GM23338 (cell line): ENCODE data around the gene DDTL. TPM values are rescaled to one million over a fixed set of nuclear protein-coding genes. Genes with fewer than 3 reads are reported as not detected.

ENCODE experiments used
- ATAC-seq: fragments of 200-7000 bp; cut with Tn5 transposase; 3 replicates; pipeline ENCODE4 v1.9.1; 2020
- DNase-seq: peaks from one replicate; pipeline ENCODE4 v3.0.0-alpha.2; 2015; ENCODE audit warnings: low spot score
- H2AFZ ChIP-seq: fragments of 200-600 bp; sonication (generic); 2 replicates; pipeline ENCODE4 v1.8.0; 2016; ENCODE audit warnings: antibody characterized with exemption, mild to moderate bottlenecking, moderate library complexity
- H3F3A ChIP-seq: fragments of 200-600 bp; sonication (generic); replicated peaks from 2 replicates; pipeline ENCODE4 v1.8.0; 2017; ENCODE audit warnings: antibody characterized with exemption, mixed run types, low read depth
- H3K27ac ChIP-seq: fragments of 200-600 bp; sonication (generic); 2 replicates; pipeline ENCODE4 v1.6.1; 2016; ENCODE audit warnings: low read depth
- H3K27me3 ChIP-seq: fragments of 200-600 bp; sonication (generic); 2 replicates; pipeline ENCODE4 v1.8.0; 2016; ENCODE audit warnings: mild to moderate bottlenecking, mixed run types, moderate library complexity; ENCODE audit not compliant: insufficient read depth
- H3K36me3 ChIP-seq: fragments of 200-600 bp; sonication (generic); 2 replicates; pipeline ENCODE4 v1.8.0; 2016; ENCODE audit warnings: mild to moderate bottlenecking; ENCODE audit not compliant: insufficient read depth
- H3K4me1 ChIP-seq: fragments of 200-600 bp; sonication (generic); 2 replicates; pipeline ENCODE4 v1.8.0; 2016; ENCODE audit warnings: mild to moderate bottlenecking, moderate library complexity; ENCODE audit not compliant: insufficient read depth
- H3K4me2 ChIP-seq: fragments of 200-600 bp; sonication (generic); 2 replicates; pipeline ENCODE4 v1.7.1; 2017; ENCODE audit warnings: mixed run types
- H3K4me3 ChIP-seq: fragments of 200-600 bp; sonication (generic); 2 replicates; pipeline ENCODE4 v1.6.1; 2016; ENCODE audit warnings: mixed run types
- H3K79me2 ChIP-seq: fragments of 200-600 bp; sonication (generic); replicated peaks from 2 replicates; pipeline ENCODE4 v1.8.0; 2017; ENCODE audit warnings: mild to moderate bottlenecking; ENCODE audit not compliant: insufficient read depth
- H3K9me2 ChIP-seq: fragments of 200-600 bp; sonication (generic); 2 replicates; pipeline ENCODE4 v1.8.0; 2017; ENCODE audit not compliant: insufficient read depth
- H4K20me1 ChIP-seq: fragments of 200-600 bp; sonication (generic); replicated peaks from 2 replicates; pipeline ENCODE4 v1.8.0; 2017; ENCODE audit warnings: mild to moderate bottlenecking; ENCODE audit not compliant: insufficient read depth
- H3K27ac Mint-ChIP-seq: 2 replicates; pipeline ENCODE4 v1.8.0; 2020; ENCODE audit warnings: inconsistent platforms, mild to moderate bottlenecking, moderate library complexity, mixed read lengths
- H3K27me3 Mint-ChIP-seq: 3 replicates; pipeline ENCODE4 v1.8.0; 2022; ENCODE audit warnings: low read depth, mild to moderate bottlenecking, moderate library complexity, mixed read lengths, inconsistent platforms; ENCODE audit not compliant: insufficient read depth, poor library complexity
- H3K36me3 Mint-ChIP-seq: 3 replicates; pipeline ENCODE4 v1.8.0; 2021; ENCODE audit warnings: low read depth, mild to moderate bottlenecking, inconsistent platforms, moderate library complexity, mixed read lengths
- H3K4me1 Mint-ChIP-seq: 3 replicates; pipeline ENCODE4 v1.8.0; 2020; ENCODE audit warnings: mild to moderate bottlenecking, inconsistent platforms, mixed read lengths
- H3K4me3 Mint-ChIP-seq: 3 replicates; pipeline ENCODE4 v1.8.0; 2021; ENCODE audit warnings: moderate library complexity, mild to moderate bottlenecking, inconsistent platforms, mixed read lengths
- H3K9me3 Mint-ChIP-seq: 3 replicates; pipeline ENCODE4 v1.8.0; 2020; ENCODE audit warnings: moderate library complexity, mild to moderate bottlenecking, inconsistent platforms, mixed read lengths
- EZH2 ChIP-seq: fragments of 200-600 bp; sonication (generic); IDR thresholded peaks from one replicate; pipeline ENCODE4 v1.8.0; 2017; ENCODE audit warnings: antibody characterized with exemption, mild to moderate bottlenecking, low read depth; ENCODE audit not compliant: unreplicated experiment
- JUNB ChIP-seq: IDR thresholded peaks from one replicate; pipeline ENCODE4 v1.6.1; 2016; ENCODE audit warnings: antibody characterized with exemption; ENCODE audit not compliant: unreplicated experiment
- NANOG ChIP-seq: IDR thresholded peaks from 2 replicates; pipeline ENCODE4 v1.6.1; 2016; ENCODE audit warnings: antibody characterized with exemption, borderline replicate concordance
- POLR2AphosphoS5 ChIP-seq: IDR thresholded peaks from 2 replicates; pipeline ENCODE4 v1.6.1; 2016; ENCODE audit warnings: antibody characterized with exemption, low read depth
- STAT1 ChIP-seq: IDR thresholded peaks from one replicate; pipeline ENCODE4 v1.6.1; 2016; ENCODE audit warnings: antibody characterized with exemption; ENCODE audit not compliant: unreplicated experiment
- ZNF114 ChIP-seq: fragments of 250-450 bp; sonication (Bioruptor Pico); IDR thresholded peaks from 2 replicates; pipeline ENCODE4 v1.5.0; 2020; ENCODE audit warnings: mild to moderate bottlenecking, moderate library complexity
- ZNF331 ChIP-seq: fragments of 250-450 bp; sonication (Bioruptor Pico); IDR thresholded peaks from 2 replicates; pipeline ENCODE4 v1.5.0; 2020; ENCODE audit warnings: low read depth, mild to moderate bottlenecking, moderate library complexity
- polyA plus RNA-seq: library from polyadenylated mRNA; unstranded; fragments of >200 nt; fragmentation: Nextera tagmentation; extraction: Ambion mirVana; gene quantifications from 2 replicates; pipeline ENCODE4 v1.2.1, GENCODE V29; 2016
- total RNA-seq: library from RNA; depleted of rRNA; stranded (reverse); fragments of >200 nt; shearing (Covaris generic); gene quantifications from 2 replicates; pipeline ENCODE4 v1.2.3, GENCODE V29; 2014
- TF ChIP-seq, protein P1 (sequence below), 2 experiments: fragments of 200-600 bp in 1 of 2; sonication (generic) in 1 of 2; conservative IDR thresholded peaks; 2 replicates each; pipeline versions ENCODE4 v1.5.1 to v1.6.1; 2016 to 2017; ENCODE audit warnings: antibody characterized with exemption in 2 of 2, low read depth in 2 of 2, mild to moderate bottlenecking in 2 of 2, moderate library complexity in 1 of 2
- TF ChIP-seq, protein P2 (sequence below): IDR thresholded peaks from 2 replicates; pipeline ENCODE4 v1.6.1; 2016; ENCODE audit warnings: antibody characterized with exemption
- TF ChIP-seq, protein P3 (sequence below): IDR thresholded peaks from one replicate; pipeline ENCODE4 v1.6.1; 2018; ENCODE audit warnings: antibody characterized with exemption; ENCODE audit not compliant: unreplicated experiment
- TF ChIP-seq, protein P4 (sequence below): fragments of 250-450 bp; sonication (Bioruptor Pico); IDR thresholded peaks from 2 replicates; pipeline ENCODE4 v1.5.0; 2020; ENCODE audit warnings: mild to moderate bottlenecking, moderate library complexity

Gene DDTL
- total and polyA plus RNA-seq, 2 experiments from 2014 or later = 2.1 to 3.7 TPM

DNA sequence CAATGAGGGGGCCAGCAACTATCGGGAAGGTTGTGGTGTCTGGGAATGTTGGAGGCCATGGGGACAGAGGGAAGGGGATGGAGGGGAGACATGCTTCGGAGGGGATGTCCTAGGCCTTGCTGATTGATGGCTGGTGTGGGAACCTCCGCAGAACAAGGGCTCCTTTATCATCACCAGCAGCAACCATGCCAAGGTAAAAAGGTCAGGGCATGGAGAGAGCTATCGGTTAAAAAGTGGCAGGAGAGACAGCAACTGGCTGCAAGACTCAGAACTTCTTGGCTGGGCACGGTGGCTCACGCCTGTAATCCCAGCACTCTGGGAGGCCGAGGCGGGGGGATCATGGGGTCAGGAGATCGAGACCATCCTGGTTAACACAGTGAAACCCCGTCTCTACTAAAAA, 35.6 kb downstream of the DDTL start:
- Mint-ChIP-seq H3K36me3 (no peaks in the 10 kb centered on the region), H3K4me3 (no peak overlapping the region), H3K27ac (no peak overlapping the region), H3K9me3 (no peaks in the 10 kb centered on the region; the same call in 2 of the 3 replicates), H3K27me3 (peaks cover 22% of the 10 kb centered on the region), H3K4me1 (peaks cover 7% of the 10 kb centered on the region)
- Histone ChIP-seq H3K4me2 (no peak overlapping the region), H3K79me2 (no peaks in the 10 kb centered on the region), H3F3A (0 out of 2 replicates have a peak, but pooled peaks cover 4% of the 10 kb centered on the region), H3K4me3 (no peak overlapping the region), H3K9me2 (no peaks in the 10 kb centered on the region; the same call in 1 of the 2 replicates), H3K27me3 (no peaks in the 10 kb centered on the region), H3K36me3 (no peaks in the 10 kb centered on the region), H2AFZ (peak overlapping the region; percentile 98; the same call in 1 of the 2 replicates), H3K27ac (no peak overlapping the region), H3K4me1 (peaks cover 8% of the 10 kb centered on the region; the same call in 1 of the 2 replicates), H4K20me1 (no peaks in the 10 kb centered on the region)
- ATAC-seq (no peak), DNase-seq (no peak)
- TF ChIP-seq ZNF114 (CRISPR knock-in tag) (no peak), NANOG (no peak), EZH2 (no peak), STAT1 (no peak), ZNF331 (CRISPR knock-in tag) (no peak), POLR2AphosphoS5 (no peak), JUNB (no peak)
- TF ChIP-seq, protein P1, sequence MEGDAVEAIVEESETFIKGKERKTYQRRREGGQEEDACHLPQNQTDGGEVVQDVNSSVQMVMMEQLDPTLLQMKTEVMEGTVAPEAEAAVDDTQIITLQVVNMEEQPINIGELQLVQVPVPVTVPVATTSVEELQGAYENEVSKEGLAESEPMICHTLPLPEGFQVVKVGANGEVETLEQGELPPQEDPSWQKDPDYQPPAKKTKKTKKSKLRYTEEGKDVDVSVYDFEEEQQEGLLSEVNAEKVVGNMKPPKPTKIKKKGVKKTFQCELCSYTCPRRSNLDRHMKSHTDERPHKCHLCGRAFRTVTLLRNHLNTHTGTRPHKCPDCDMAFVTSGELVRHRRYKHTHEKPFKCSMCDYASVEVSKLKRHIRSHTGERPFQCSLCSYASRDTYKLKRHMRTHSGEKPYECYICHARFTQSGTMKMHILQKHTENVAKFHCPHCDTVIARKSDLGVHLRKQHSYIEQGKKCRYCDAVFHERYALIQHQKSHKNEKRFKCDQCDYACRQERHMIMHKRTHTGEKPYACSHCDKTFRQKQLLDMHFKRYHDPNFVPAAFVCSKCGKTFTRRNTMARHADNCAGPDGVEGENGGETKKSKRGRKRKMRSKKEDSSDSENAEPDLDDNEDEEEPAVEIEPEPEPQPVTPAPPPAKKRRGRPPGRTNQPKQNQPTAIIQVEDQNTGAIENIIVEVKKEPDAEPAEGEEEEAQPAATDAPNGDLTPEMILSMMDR (conservative IDR thresholded peaks at IDR 0.05; ENCODE audit: low read depth in 2 of 2) = no peak
- TF ChIP-seq, protein P2, sequence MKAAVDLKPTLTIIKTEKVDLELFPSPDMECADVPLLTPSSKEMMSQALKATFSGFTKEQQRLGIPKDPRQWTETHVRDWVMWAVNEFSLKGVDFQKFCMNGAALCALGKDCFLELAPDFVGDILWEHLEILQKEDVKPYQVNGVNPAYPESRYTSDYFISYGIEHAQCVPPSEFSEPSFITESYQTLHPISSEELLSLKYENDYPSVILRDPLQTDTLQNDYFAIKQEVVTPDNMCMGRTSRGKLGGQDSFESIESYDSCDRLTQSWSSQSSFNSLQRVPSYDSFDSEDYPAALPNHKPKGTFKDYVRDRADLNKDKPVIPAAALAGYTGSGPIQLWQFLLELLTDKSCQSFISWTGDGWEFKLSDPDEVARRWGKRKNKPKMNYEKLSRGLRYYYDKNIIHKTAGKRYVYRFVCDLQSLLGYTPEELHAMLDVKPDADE = no peak
- TF ChIP-seq, protein P3, sequence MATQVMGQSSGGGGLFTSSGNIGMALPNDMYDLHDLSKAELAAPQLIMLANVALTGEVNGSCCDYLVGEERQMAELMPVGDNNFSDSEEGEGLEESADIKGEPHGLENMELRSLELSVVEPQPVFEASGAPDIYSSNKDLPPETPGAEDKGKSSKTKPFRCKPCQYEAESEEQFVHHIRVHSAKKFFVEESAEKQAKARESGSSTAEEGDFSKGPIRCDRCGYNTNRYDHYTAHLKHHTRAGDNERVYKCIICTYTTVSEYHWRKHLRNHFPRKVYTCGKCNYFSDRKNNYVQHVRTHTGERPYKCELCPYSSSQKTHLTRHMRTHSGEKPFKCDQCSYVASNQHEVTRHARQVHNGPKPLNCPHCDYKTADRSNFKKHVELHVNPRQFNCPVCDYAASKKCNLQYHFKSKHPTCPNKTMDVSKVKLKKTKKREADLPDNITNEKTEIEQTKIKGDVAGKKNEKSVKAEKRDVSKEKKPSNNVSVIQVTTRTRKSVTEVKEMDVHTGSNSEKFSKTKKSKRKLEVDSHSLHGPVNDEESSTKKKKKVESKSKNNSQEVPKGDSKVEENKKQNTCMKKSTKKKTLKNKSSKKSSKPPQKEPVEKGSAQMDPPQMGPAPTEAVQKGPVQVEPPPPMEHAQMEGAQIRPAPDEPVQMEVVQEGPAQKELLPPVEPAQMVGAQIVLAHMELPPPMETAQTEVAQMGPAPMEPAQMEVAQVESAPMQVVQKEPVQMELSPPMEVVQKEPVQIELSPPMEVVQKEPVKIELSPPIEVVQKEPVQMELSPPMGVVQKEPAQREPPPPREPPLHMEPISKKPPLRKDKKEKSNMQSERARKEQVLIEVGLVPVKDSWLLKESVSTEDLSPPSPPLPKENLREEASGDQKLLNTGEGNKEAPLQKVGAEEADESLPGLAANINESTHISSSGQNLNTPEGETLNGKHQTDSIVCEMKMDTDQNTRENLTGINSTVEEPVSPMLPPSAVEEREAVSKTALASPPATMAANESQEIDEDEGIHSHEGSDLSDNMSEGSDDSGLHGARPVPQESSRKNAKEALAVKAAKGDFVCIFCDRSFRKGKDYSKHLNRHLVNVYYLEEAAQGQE = no peak
- TF ChIP-seq, protein P4, sequence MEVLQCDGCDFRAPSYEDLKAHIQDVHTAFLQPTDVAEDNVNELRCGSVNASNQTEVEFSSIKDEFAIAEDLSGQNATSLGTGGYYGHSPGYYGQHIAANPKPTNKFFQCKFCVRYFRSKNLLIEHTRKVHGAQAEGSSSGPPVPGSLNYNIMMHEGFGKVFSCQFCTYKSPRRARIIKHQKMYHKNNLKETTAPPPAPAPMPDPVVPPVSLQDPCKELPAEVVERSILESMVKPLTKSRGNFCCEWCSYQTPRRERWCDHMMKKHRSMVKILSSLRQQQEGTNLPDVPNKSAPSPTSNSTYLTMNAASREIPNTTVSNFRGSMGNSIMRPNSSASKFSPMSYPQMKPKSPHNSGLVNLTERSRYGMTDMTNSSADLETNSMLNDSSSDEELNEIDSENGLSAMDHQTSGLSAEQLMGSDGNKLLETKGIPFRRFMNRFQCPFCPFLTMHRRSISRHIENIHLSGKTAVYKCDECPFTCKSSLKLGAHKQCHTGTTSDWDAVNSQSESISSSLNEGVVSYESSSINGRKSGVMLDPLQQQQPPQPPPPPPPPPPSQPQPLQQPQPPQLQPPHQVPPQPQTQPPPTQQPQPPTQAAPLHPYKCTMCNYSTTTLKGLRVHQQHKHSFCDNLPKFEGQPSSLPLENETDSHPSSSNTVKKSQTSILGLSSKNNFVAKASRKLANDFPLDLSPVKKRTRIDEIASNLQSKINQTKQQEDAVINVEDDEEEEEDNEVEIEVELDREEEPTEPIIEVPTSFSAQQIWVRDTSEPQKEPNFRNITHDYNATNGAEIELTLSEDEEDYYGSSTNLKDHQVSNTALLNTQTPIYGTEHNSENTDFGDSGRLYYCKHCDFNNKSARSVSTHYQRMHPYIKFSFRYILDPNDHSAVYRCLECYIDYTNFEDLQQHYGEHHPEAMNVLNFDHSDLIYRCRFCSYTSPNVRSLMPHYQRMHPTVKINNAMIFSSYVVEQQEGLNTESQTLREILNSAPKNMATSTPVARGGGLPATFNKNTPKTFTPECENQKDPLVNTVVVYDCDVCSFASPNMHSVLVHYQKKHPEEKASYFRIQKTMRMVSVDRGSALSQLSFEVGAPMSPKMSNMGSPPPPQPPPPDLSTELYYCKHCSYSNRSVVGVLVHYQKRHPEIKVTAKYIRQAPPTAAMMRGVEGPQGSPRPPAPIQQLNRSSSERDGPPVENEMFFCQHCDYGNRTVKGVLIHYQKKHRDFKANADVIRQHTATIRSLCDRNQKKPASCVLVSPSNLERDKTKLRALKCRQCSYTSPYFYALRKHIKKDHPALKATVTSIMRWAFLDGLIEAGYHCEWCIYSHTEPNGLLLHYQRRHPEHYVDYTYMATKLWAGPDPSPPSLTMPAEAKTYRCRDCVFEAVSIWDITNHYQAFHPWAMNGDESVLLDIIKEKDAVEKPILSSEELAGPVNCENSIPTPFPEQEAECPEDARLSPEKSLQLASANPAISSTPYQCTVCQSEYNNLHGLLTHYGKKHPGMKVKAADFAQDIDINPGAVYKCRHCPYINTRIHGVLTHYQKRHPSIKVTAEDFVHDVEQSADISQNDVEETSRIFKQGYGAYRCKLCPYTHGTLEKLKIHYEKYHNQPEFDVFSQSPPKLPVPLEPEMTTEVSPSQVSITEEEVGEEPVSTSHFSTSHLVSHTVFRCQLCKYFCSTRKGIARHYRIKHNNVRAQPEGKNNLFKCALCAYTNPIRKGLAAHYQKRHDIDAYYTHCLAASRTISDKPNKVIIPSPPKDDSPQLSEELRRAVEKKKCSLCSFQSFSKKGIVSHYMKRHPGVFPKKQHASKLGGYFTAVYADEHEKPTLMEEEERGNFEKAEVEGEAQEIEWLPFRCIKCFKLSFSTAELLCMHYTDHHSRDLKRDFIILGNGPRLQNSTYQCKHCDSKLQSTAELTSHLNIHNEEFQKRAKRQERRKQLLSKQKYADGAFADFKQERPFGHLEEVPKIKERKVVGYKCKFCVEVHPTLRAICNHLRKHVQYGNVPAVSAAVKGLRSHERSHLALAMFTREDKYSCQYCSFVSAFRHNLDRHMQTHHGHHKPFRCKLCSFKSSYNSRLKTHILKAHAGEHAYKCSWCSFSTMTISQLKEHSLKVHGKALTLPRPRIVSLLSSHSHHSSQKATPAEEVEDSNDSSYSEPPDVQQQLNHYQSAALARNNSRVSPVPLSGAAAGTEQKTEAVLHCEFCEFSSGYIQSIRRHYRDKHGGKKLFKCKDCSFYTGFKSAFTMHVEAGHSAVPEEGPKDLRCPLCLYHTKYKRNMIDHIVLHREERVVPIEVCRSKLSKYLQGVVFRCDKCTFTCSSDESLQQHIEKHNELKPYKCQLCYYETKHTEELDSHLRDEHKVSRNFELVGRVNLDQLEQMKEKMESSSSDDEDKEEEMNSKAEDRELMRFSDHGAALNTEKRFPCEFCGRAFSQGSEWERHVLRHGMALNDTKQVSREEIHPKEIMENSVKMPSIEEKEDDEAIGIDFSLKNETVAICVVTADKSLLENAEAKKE (CRISPR knock-in tag) = no peak
